Measurements from ENCODE around the gene IL2RA.

DNA sequence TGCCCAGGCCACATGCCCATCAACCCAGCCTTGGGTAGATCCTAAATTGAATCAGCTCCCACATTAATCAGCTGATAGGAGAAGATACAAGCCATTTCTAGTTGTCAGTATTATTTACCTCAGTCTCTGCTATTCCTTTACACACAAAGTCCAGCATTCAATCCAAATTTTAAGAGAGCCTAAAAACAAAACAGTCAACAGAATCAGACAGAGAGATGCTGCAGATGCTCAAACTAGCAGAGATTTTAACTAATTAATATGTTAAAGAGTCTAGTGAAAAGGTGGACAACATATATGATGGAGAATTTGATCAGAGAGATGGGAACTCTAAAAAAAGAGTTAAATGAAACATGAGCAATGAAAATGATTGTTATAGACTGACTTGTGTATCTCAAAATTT lies 70.5 kb downstream of the IL2RA start:
- TF ChIP-seq SIN3A (IDR thresholded peaks at IDR 0.05; ENCODE audit: low read depth, low read length) (no peak), EP300 (IDR thresholded peaks at IDR 0.05; ENCODE audit: borderline replicate concordance in 1 of 2, control insufficient read depth in 1 of 2, low read depth in 2 of 2, low read length in 2 of 2) (no peak), WRNIP1 (IDR thresholded peaks at IDR 0.05; ENCODE audit: borderline replicate concordance, low read depth, low read length) (no peak), FOXM1 (IDR thresholded peaks at IDR 0.05; ENCODE audit: low read depth, low read length) (no peak), JUNB (IDR thresholded peaks at IDR 0.05) (no peak), POLR2A (IDR thresholded peaks at IDR 0.05; ENCODE audit: low read depth, low read length) (no peak), YY1 (IDR thresholded peaks at IDR 0.05; ENCODE audit: low read depth, low read length) (no peak)
- TF ChIP-seq, protein P1, sequence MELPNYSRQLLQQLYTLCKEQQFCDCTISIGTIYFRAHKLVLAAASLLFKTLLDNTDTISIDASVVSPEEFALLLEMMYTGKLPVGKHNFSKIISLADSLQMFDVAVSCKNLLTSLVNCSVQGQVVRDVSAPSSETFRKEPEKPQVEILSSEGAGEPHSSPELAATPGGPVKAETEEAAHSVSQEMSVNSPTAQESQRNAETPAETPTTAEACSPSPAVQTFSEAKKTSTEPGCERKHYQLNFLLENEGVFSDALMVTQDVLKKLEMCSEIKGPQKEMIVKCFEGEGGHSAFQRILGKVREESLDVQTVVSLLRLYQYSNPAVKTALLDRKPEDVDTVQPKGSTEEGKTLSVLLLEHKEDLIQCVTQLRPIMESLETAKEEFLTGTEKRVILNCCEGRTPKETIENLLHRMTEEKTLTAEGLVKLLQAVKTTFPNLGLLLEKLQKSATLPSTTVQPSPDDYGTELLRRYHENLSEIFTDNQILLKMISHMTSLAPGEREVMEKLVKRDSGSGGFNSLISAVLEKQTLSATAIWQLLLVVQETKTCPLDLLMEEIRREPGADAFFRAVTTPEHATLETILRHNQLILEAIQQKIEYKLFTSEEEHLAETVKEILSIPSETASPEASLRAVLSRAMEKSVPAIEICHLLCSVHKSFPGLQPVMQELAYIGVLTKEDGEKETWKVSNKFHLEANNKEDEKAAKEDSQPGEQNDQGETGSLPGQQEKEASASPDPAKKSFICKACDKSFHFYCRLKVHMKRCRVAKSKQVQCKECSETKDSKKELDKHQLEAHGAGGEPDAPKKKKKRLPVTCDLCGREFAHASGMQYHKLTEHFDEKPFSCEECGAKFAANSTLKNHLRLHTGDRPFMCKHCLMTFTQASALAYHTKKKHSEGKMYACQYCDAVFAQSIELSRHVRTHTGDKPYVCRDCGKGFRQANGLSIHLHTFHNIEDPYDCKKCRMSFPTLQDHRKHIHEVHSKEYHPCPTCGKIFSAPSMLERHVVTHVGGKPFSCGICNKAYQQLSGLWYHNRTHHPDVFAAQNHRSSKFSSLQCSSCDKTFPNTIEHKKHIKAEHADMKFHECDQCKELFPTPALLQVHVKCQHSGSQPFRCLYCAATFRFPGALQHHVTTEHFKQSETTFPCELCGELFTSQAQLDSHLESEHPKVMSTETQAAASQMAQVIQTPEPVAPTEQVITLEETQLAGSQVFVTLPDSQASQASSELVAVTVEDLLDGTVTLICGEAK (IDR thresholded peaks at IDR 0.05; ENCODE audit: borderline replicate concordance) = no peak
- TF ChIP-seq, protein P2, sequence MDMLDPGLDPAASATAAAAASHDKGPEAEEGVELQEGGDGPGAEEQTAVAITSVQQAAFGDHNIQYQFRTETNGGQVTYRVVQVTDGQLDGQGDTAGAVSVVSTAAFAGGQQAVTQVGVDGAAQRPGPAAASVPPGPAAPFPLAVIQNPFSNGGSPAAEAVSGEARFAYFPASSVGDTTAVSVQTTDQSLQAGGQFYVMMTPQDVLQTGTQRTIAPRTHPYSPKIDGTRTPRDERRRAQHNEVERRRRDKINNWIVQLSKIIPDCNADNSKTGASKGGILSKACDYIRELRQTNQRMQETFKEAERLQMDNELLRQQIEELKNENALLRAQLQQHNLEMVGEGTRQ (IDR thresholded peaks at IDR 0.05; ENCODE audit: borderline replicate concordance, low read depth, low read length) = no peak
- TF ChIP-seq, protein P3, sequence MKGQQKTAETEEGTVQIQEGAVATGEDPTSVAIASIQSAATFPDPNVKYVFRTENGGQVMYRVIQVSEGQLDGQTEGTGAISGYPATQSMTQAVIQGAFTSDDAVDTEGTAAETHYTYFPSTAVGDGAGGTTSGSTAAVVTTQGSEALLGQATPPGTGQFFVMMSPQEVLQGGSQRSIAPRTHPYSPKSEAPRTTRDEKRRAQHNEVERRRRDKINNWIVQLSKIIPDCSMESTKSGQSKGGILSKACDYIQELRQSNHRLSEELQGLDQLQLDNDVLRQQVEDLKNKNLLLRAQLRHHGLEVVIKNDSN (IDR thresholded peaks at IDR 0.05; ENCODE audit: borderline replicate concordance, extremely low read length, insufficient read depth, low read depth, low read length) = no peak
- TF ChIP-seq, protein P4, sequence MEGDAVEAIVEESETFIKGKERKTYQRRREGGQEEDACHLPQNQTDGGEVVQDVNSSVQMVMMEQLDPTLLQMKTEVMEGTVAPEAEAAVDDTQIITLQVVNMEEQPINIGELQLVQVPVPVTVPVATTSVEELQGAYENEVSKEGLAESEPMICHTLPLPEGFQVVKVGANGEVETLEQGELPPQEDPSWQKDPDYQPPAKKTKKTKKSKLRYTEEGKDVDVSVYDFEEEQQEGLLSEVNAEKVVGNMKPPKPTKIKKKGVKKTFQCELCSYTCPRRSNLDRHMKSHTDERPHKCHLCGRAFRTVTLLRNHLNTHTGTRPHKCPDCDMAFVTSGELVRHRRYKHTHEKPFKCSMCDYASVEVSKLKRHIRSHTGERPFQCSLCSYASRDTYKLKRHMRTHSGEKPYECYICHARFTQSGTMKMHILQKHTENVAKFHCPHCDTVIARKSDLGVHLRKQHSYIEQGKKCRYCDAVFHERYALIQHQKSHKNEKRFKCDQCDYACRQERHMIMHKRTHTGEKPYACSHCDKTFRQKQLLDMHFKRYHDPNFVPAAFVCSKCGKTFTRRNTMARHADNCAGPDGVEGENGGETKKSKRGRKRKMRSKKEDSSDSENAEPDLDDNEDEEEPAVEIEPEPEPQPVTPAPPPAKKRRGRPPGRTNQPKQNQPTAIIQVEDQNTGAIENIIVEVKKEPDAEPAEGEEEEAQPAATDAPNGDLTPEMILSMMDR (IDR thresholded peaks at IDR 0.05 in 2 of 3, conservative IDR thresholded peaks at IDR 0.05 in 1 of 3; ENCODE audit: control insufficient read depth in 2 of 3, extremely low read depth in 1 of 3, insufficient read depth in 1 of 3, low read depth in 3 of 3, low read length in 3 of 3) = no peak
- TF ChIP-seq, protein P5, sequence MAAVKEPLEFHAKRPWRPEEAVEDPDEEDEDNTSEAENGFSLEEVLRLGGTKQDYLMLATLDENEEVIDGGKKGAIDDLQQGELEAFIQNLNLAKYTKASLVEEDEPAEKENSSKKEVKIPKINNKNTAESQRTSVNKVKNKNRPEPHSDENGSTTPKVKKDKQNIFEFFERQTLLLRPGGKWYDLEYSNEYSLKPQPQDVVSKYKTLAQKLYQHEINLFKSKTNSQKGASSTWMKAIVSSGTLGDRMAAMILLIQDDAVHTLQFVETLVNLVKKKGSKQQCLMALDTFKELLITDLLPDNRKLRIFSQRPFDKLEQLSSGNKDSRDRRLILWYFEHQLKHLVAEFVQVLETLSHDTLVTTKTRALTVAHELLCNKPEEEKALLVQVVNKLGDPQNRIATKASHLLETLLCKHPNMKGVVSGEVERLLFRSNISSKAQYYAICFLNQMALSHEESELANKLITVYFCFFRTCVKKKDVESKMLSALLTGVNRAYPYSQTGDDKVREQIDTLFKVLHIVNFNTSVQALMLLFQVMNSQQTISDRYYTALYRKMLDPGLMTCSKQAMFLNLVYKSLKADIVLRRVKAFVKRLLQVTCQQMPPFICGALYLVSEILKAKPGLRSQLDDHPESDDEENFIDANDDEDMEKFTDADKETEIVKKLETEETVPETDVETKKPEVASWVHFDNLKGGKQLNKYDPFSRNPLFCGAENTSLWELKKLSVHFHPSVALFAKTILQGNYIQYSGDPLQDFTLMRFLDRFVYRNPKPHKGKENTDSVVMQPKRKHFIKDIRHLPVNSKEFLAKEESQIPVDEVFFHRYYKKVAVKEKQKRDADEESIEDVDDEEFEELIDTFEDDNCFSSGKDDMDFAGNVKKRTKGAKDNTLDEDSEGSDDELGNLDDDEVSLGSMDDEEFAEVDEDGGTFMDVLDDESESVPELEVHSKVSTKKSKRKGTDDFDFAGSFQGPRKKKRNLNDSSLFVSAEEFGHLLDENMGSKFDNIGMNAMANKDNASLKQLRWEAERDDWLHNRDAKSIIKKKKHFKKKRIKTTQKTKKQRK (IDR thresholded peaks at IDR 0.05; ENCODE audit: low read depth, low read length) = no peak
